ENCODE results near the gene OXNAD1. TPM values are rescaled to one million over a fixed set of nuclear protein-coding genes. Genes with fewer than 3 reads are reported as not detected.

Gene OXNAD1
- total and polyA plus RNA-seq, 9 donors = 4.0 to 16.3 (median 11.5) TPM

DNA sequence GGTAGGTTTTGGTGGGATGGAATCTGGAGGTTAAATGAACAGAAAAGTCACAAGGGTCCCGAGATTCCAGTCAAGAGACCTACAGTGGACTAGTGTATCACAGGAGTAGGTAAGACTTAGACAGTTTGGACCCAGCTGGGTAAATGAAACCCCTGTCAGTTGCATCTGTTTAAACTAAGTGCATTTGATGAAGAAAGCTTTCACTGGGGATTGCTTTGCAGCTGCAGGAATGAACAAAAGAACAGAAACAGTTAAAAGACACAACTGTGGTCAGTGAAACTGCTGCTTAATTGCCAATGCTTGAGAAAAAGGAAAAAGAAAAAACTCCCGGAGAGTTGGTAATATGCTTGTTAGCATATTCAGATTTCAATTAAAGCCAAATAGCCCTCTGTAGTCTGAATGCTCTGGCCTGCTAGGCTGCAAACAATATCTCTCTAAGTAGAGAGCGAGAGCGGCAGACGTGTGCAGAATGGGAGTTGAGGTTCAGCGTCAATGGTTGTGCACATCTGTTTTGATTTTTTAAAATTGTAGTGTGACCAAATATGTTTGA is 37.1 kb downstream of the OXNAD1 start:
- no peaks in the 10 kb centered on the region for H3K9me3 ChIP-seq
- H3K4me1 ChIP-seq (ENCODE audit: insufficient read depth) = no peaks in the 10 kb centered on the region
- no peak for DNase-seq
- TF ChIP-seq EP300 (IDR thresholded peaks at IDR 0.05) = no peak
- TF ChIP-seq POLR2A (IDR thresholded peaks at IDR 0.05) = no peak
- TF ChIP-seq, protein P1, sequence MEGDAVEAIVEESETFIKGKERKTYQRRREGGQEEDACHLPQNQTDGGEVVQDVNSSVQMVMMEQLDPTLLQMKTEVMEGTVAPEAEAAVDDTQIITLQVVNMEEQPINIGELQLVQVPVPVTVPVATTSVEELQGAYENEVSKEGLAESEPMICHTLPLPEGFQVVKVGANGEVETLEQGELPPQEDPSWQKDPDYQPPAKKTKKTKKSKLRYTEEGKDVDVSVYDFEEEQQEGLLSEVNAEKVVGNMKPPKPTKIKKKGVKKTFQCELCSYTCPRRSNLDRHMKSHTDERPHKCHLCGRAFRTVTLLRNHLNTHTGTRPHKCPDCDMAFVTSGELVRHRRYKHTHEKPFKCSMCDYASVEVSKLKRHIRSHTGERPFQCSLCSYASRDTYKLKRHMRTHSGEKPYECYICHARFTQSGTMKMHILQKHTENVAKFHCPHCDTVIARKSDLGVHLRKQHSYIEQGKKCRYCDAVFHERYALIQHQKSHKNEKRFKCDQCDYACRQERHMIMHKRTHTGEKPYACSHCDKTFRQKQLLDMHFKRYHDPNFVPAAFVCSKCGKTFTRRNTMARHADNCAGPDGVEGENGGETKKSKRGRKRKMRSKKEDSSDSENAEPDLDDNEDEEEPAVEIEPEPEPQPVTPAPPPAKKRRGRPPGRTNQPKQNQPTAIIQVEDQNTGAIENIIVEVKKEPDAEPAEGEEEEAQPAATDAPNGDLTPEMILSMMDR (IDR thresholded peaks at IDR 0.05) = no peak
- H3K27me3 ChIP-seq = no peaks in the 10 kb centered on the region
- intact Hi-C loops (cut with DNase I) = no loop called here
- H3K27ac ChIP-seq = no peak overlapping the region
- no peaks in the 10 kb centered on the region for H3K36me3 ChIP-seq
- 74 to 78% (median 76%) methylated on average over 6 of the region's 6 CpGs for WGBS, 3 donors
- no peak overlapping the region for H3K4me3 ChIP-seq

DNA sequence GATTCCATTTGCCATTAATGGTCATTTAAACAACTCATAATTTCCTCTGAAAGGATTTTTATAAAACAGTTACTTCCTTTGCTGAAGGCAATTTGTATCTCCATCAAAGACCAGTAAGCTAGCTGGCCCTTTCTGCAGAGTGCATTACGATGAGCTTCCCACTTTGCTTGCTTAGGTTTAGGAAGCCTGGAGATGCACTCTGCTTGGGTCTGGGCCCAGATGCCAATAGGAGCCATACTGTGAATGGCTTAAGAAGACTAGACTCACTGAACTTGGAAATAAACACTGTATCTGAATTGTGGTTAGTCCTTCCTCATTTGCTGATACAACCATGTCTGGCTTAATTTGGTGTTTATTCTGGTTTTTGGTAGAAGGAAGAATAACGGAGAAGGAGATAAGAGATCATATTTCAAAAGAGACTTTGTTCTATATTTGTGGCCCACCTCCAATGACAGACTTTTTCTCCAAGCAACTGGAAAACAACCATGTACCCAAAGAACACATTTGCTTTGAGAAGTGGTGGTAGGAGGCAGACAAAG is 38.1 kb downstream of the OXNAD1 start:
- Histone ChIP-seq H3K27ac (no peak overlapping the region), H3K9me3 (no peaks in the 10 kb centered on the region), H3K36me3 (no peaks in the 10 kb centered on the region), H3K4me3 (no peak overlapping the region), H3K4me1 (ENCODE audit: insufficient read depth) (no peaks in the 10 kb centered on the region), H3K27me3 (no peaks in the 10 kb centered on the region)
- DNase-seq = no peak
- 52 to 54% (median 53%) methylated on average over 2 of the region's 2 CpGs for WGBS, 3 donors
- TF ChIP-seq POLR2A (IDR thresholded peaks at IDR 0.05) (no peak), EP300 (IDR thresholded peaks at IDR 0.05) (no peak)
- TF ChIP-seq, protein P1 (IDR thresholded peaks at IDR 0.05) = no peak
- intact Hi-C loops (cut with DNase I) = no loop called here

DNA sequence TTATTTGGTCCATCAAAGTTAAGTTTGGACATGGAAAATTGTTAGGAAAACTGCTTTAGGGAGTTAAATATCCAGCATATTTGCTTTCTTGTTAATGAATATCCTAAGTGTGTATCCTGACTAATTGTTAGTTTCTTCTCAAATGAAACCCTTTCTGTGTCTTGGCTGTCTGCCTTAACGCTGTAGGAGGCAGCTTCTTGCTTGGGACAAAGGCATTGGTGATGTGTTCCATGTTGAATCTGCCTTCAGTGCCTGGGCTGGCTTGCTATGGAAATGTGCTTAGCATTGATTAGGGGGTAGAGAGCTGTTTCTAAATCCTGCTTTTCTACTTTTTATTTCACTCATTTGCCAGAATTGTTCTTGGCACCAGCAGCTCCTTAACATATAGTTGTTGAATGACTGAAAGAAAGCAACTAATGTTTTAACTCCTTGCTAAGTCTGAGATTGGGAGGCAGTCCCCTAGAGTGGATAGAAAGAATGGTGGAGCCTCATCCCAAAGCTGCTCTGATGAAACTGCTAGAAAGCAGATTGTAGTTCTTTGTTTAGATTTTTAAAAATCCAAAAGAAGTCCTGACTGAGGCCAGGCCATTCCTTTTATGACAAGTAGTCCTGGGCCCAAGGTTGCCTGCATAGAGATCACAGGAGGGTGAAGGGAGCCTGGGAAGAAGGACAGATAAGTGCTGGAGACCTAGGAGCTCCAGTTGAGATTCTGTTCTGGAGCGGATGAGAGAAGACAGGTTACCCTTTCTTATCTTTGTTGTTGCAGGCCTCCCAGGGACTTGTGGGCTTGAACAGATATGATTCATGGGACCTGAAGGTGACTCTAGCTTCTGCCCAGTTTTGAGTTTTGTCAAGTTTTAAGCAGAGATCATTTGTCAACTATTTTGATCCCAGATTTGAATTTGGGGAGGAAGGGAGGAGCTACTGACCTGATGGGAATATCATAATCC is 39.3 kb downstream of the OXNAD1 start:
- 79 to 91% (median 91%) methylated on average over 2 of the region's 2 CpGs for WGBS, 3 donors
- intact Hi-C loops (cut with DNase I) = no loop called here
- Histone ChIP-seq H3K27ac (no peak overlapping the region), H3K36me3 (no peaks in the 10 kb centered on the region), H3K4me3 (no peak overlapping the region), H3K27me3 (no peaks in the 10 kb centered on the region), H3K9me3 (no peaks in the 10 kb centered on the region), H3K4me1 (ENCODE audit: insufficient read depth) (no peaks in the 10 kb centered on the region)
- no peak for DNase-seq
- TF ChIP-seq POLR2A (IDR thresholded peaks at IDR 0.05) (no peak), EP300 (IDR thresholded peaks at IDR 0.05) (no peak)
- TF ChIP-seq, protein P1 (IDR thresholded peaks at IDR 0.05) = no peak

DNA sequence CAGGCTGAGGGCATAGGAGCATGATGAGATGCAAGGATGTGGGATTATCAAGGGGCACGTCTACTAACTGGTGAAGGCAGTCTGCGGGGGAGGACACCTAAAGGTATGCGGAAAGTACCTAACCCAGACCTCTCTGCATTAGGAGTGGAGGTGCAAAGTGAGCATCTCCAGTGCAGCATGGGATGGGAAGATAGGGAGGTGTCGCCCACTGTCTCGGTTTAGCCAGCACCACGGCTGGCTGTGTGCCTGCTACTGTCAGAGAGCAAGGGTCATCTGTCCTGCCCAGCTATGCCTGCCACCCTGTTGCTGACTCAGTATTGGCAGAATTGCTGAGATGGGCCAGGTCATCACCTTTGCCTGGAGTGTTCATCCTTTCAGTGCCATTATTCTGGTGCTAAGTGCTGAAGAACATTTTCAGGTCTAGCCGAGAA is 40.1 kb downstream of the OXNAD1 start:
- no peak for TF ChIP-seq POLR2A (IDR thresholded peaks at IDR 0.05)
- no peak for TF ChIP-seq EP300 (IDR thresholded peaks at IDR 0.05)
- TF ChIP-seq, protein P1 (IDR thresholded peaks at IDR 0.05) = no peak
- no peak for DNase-seq
- Histone ChIP-seq H3K4me1 (ENCODE audit: insufficient read depth) (no peaks in the 10 kb centered on the region), H3K36me3 (no peaks in the 10 kb centered on the region), H3K9me3 (no peaks in the 10 kb centered on the region), H3K27ac (no peak overlapping the region), H3K4me3 (no peak overlapping the region), H3K27me3 (no peaks in the 10 kb centered on the region)
- WGBS, 3 donors = 84 to 94% (median 84%) methylated on average over 7 of the region's 7 CpGs
- intact Hi-C loops (cut with DNase I) = no loop called here
